ENCODE results near the gene NR2C1. TPM values are rescaled to one million over a fixed set of nuclear protein-coding genes. Genes with fewer than 3 reads are reported as not detected.

Gene NR2C1
- total RNA-seq, 4 donors from 2014 or later: 13.3 to 36.0 (median 19.6) TPM

DNA sequence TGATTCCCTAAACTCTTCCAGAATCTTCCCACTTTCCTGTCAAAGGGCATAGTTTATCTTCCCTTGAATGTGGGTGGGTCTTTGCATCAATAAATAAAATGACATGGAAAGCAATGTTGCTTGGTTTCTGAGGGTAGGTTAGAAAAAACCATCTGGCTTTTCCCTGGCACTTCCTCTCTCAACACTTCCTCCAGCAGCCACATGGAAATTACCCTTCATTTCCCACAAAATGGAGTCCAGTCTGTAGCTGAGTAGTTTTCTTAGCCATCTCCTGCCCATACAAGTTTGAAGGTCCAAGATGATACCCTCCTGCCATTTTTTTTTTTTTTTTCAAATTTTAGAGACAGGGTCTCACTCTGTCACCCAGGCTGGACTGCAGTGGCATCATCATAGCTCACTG lies 58.9 kb downstream of the NR2C1 start:
- Histone ChIP-seq H3K4me3 (no peak overlapping the region), H3K27ac (no peak overlapping the region), H3K27me3 (no peaks in the 10 kb centered on the region), H3K9me3 (no peaks in the 10 kb centered on the region), H3K4me1 (no peaks in the 10 kb centered on the region), H3K36me3 (peaks cover 0 to 7% (median 0%) of the 10 kb centered on the region in 3 donors)
- intact Hi-C loops (cut with DNase I): no loop called here
- TF ChIP-seq POLR2A (IDR thresholded peaks at IDR 0.05): no peak
- TF ChIP-seq, protein P1, sequence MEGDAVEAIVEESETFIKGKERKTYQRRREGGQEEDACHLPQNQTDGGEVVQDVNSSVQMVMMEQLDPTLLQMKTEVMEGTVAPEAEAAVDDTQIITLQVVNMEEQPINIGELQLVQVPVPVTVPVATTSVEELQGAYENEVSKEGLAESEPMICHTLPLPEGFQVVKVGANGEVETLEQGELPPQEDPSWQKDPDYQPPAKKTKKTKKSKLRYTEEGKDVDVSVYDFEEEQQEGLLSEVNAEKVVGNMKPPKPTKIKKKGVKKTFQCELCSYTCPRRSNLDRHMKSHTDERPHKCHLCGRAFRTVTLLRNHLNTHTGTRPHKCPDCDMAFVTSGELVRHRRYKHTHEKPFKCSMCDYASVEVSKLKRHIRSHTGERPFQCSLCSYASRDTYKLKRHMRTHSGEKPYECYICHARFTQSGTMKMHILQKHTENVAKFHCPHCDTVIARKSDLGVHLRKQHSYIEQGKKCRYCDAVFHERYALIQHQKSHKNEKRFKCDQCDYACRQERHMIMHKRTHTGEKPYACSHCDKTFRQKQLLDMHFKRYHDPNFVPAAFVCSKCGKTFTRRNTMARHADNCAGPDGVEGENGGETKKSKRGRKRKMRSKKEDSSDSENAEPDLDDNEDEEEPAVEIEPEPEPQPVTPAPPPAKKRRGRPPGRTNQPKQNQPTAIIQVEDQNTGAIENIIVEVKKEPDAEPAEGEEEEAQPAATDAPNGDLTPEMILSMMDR (IDR thresholded peaks at IDR 0.05): no peak
- DNase-seq: no peak

DNA sequence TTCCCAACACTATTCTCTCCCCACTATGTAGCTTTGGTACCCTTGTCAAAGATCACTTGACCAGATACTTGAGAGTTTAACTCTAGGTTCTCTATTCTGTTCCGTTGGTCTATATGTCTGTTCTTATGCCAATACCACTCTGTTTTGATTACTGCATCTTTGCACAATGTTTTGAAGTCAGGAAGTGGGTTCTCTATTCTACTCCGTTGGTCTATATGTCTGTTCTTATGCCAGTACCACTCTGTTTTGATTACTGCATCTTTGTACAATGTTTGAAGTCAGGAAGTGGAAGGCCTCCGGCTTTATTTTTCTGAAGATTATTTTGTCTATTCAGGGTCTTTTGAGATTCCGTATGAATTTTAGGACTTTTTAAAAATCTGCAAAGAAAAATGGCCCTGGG lies 67.2 kb downstream of the NR2C1 start:
- WGBS, 2 donors: 75 to 91% methylated on average over 4 of the region's 4 CpGs
- peaks cover 3 to 24% (median 8%) of the 10 kb centered on the region in 3 donors for H3K4me1 ChIP-seq
- no peak overlapping the region for H3K27ac ChIP-seq
- TF ChIP-seq POLR2A (IDR thresholded peaks at IDR 0.05): no peak
- TF ChIP-seq, protein P1 (IDR thresholded peaks at IDR 0.05): no peak
- intact Hi-C loops (cut with DNase I): no loop called here
- H3K27me3 ChIP-seq: no peaks in the 10 kb centered on the region
- peaks cover 0 to 9% (median 0%) of the 10 kb centered on the region in 3 donors for H3K36me3 ChIP-seq
- no peak overlapping the region for H3K4me3 ChIP-seq
- peaks cover 0 to 20% (median 0%) of the 10 kb centered on the region in 3 donors for H3K9me3 ChIP-seq
- no peak for DNase-seq

DNA sequence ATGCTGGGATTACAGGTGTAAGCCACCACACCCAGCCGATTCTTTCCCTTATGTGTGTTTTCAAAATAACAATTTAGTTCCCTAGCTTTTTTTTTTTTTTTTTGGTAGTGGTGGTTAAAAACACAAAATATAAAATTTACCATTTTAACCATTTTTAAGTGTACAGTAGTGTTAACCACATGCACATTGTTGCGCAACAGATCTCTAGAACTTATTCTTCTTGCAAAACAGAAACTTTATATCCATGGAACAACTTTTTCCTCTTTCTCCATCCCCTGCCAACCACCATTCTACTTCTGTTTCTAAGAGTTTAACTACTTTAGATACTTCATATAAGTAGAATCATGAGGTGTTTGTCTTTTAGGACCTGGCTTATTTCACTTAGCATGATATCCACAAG lies 68.8 kb downstream of the NR2C1 start:
- TF ChIP-seq, protein P1 (IDR thresholded peaks at IDR 0.05): no peak
- TF ChIP-seq POLR2A (IDR thresholded peaks at IDR 0.05): no peak
- no peak for DNase-seq
- Histone ChIP-seq H3K4me3 (no peak overlapping the region), H3K36me3 (peaks cover 0 to 19% (median 0%) of the 10 kb centered on the region in 3 donors), H3K9me3 (peaks cover 0 to 20% (median 0%) of the 10 kb centered on the region in 3 donors), H3K4me1 (peaks cover 8 to 40% (median 9%) of the 10 kb centered on the region in 3 donors), H3K27me3 (no peaks in the 10 kb centered on the region), H3K27ac (no peak overlapping the region)
- 72 to 81% methylated on average over 2 of the region's 2 CpGs for WGBS, 2 donors
- intact Hi-C loops (cut with DNase I): no loop called here

DNA sequence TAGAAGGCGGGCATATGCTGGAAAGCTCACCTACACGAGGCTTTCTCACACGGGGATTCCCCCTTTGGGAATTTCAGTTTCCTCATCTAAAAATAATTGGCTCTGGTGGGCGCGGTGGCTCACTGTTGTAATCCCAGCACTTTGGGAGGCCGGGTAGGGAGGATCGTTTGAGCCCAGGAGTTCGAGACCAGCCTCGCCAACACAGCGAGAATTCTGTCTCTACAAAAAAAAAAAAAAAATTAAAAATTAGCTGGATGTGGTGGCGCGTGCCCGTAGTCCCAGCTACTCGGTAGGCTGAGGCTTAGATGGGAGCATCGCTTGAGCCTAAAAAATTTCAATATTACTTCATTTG lies 69.5 kb downstream of the NR2C1 start:
- Histone ChIP-seq H3K4me3 (peak overlapping the region; percentile 79 to 93 (median 86)), H3K4me1 (peaks cover 8 to 43% (median 9%) of the 10 kb centered on the region in 3 donors), H3K27me3 (no peaks in the 10 kb centered on the region), H3K36me3 (peaks cover 0 to 19% (median 0%) of the 10 kb centered on the region in 3 donors), H3K9me3 (peaks cover 0 to 20% (median 0%) of the 10 kb centered on the region in 3 donors), H3K27ac (peak overlapping the region; percentile 88 to 94 (median 93))
- TF ChIP-seq, protein P1 (IDR thresholded peaks at IDR 0.05): no peak
- TF ChIP-seq POLR2A (IDR thresholded peaks at IDR 0.05): no peak
- intact Hi-C loops (cut with DNase I): no loop called here
- WGBS, 2 donors: 61 to 65% methylated on average over 10 to 15 of the region's 15 CpGs
- no peak for DNase-seq

DNA sequence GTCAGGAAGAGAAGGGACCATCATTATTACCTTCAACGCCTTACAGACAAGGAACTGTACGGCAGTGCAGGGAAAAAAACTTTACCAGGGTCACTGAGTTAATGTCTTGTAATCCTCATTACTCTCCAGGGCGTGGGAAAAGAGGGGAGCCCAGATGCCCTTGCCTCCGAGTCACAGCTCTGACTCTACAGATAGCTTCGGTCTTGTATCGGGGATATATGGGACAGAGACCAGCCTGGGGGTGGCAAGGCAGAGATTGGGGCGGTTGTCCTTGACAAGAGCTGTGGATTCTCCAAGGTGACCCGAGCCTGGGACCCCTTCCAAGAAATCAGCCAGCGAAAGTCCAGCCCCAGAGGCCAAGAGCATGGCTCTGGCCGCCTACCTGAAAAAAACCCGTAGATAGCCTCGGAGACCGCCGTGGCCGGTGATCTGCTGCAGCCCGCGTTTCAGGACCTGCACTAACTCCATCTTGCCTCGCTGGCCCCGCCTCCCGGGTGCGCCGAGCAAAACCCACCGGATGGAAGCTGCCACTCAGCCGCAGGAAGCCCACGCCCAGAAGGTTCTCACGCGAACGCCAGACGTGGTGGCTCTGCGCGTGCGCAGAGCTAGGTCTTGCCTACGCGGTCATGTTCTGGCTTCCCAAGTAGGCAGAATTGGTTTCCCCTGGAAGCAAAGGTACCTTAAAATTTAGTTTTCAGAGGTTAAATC lies 70.1 kb downstream of the NR2C1 start, which contains the start of gene NDUFA12:
Gene NDUFA12 (minus strand): TSS at position 485 of the 708 bp plus-strand sequence. CDS start 17 bp downstream, at position 468.
- peaks cover 0 to 15% (median 0%) of the 10 kb centered on the region in 3 donors for H3K9me3 ChIP-seq
- intact Hi-C loops (cut with DNase I): no loop called here
- H3K27ac ChIP-seq: peak within 1 kb of the TSS; percentile 88 to 94 (median 93)
- peak within 1 kb of the TSS; percentile 79 to 93 (median 86) for H3K4me3 ChIP-seq
- DNase-seq: peak; percentile 57
- H3K4me1 ChIP-seq: peaks cover 8 to 43% (median 9%) of the 10 kb centered on the region in 3 donors
- 0% methylated on average over 17 to 27 of the region's 34 CpGs for WGBS, 2 donors
- H3K27me3 ChIP-seq: no peaks in the 10 kb centered on the region
- H3K36me3 ChIP-seq: peaks cover 0 to 19% (median 0%) of the 10 kb centered on the region in 3 donors
- TF ChIP-seq, protein P1 (IDR thresholded peaks at IDR 0.05): no peak
- peak in 3 of 4 donors; percentile 48 to 78 (median 58) for TF ChIP-seq POLR2A (IDR thresholded peaks at IDR 0.05)
